K562 (cell line): ENCODE measurements around the gene CTDSP2. TPM values are rescaled to one million over a fixed set of nuclear protein-coding genes. Genes with fewer than 3 reads are reported as not detected.

Experiments used
- ATAC-seq: fragments of 200-7000 bp; cut with Tn5 transposase; 3 replicates; pipeline ENCODE4 v1.9.1; 2020; ENCODE audit warnings: moderate library complexity
- BruUV-seq: library from RNA; stranded (reverse); fragments of 400-500 nt; replicated peaks from 2 replicates; lab custom pipeline; 2021; lab: Mats Ljungman, UMichigan
- CTCF ChIA-PET: fragments of 300-600 bp; formaldehyde crosslinking; extraction: SDS; loops from one replicate; lab custom pipeline; 2021; ENCODE audit warnings: low intra/inter-chr PET ratio; lab: Yijun Ruan, JAX
- POLR2A ChIA-PET: fragments of 300-600, 350-650 bp; sonication (Branson Sonifier 250); formaldehyde crosslinking; extraction: SDS; loops from one replicate; lab custom pipeline; 2021; ENCODE audit warnings: antibody characterized with exemption, inconsistent platforms; lab: Yijun Ruan, JAX
- DNase-seq, 4 experiments: peaks; one replicate each; pipeline versions ENCODE4 v3.0.0 to v3.0.0-alpha.2; 2011 to 2018; ENCODE audit warnings: low spot score in 3 of 4, mixed read lengths in 3 of 4; ENCODE audit errors: extremely low read depth in 1 of 4
- FAIRE-seq: peaks from 2 replicates; lab custom pipeline; 2011; peaks lifted over from hg19 to GRCh38; lab: Jason Lieb, UNC
- H2AFZ ChIP-seq: 2 replicates; pipeline ENCODE4 v1.6.0; 2011; ENCODE audit warnings: low read depth, low read length, control low read depth, inconsistent platforms
- H3K27ac ChIP-seq: fragments of 200-600 bp; 3 replicates; pipeline ENCODE4 v1.8.0; 2011; ENCODE audit warnings: low read depth, mild to moderate bottlenecking, control low read depth, inconsistent platforms, low read length, moderate library complexity, mixed read lengths; ENCODE audit errors: extremely low read depth
- H3K27me3 ChIP-seq, 2 experiments: fragments of 300-600 bp in 1 of 2; 2 replicates in 1 of 2; 3 replicates in 1 of 2; pipeline versions ENCODE4 v1.6.0 to v1.8.0; 2011; ENCODE audit warnings: inconsistent platforms in 2 of 2, low read length in 2 of 2, mild to moderate bottlenecking in 1 of 2, mixed read lengths in 1 of 2, moderate library complexity in 1 of 2; ENCODE audit not compliant: control insufficient read depth in 2 of 2, insufficient read depth in 2 of 2
- H3K36me3 ChIP-seq: fragments of 300-600 bp; 3 replicates; pipeline ENCODE4 v1.8.0; 2011; ENCODE audit warnings: mild to moderate bottlenecking, low read length, inconsistent platforms; ENCODE audit not compliant: control insufficient read depth, insufficient read depth
- H3K4me1 ChIP-seq, 2 experiments: fragments of 200-600 bp in 1 of 2; replicated peaks in 1 of 2; 2 replicates in 1 of 2; 3 replicates in 1 of 2; pipeline versions ENCODE4 v1.5.1 to v1.8.0; 2011; ENCODE audit warnings: inconsistent platforms in 2 of 2, low read length in 2 of 2, mild to moderate bottlenecking in 1 of 2, mixed read lengths in 1 of 2, moderate library complexity in 1 of 2; ENCODE audit not compliant: control insufficient read depth in 2 of 2, insufficient read depth in 2 of 2
- H3K4me2 ChIP-seq: 2 replicates; pipeline ENCODE4 v1.6.1; 2011; ENCODE audit warnings: low read length, control low read depth, inconsistent platforms, mixed read lengths; ENCODE audit not compliant: insufficient read depth
- H3K4me3 ChIP-seq: fragments of 200-600 bp; sonication (generic), shearing (Covaris generic); 2 replicates; pipeline ENCODE4 v1.5.1; 2016; ENCODE audit warnings: control low read depth, inconsistent platforms
- H3K79me2 ChIP-seq: fragments of 200-600 bp; 3 replicates; pipeline ENCODE4 v1.8.0; 2011; ENCODE audit warnings: low read length, inconsistent platforms; ENCODE audit not compliant: control insufficient read depth, insufficient read depth
- H3K9ac ChIP-seq, 2 experiments: 2 replicates each; pipeline versions ENCODE4 v1.6.0 to v1.6.1; 2011; ENCODE audit warnings: low read depth in 2 of 2, low read length in 2 of 2, control low read depth in 1 of 2, inconsistent platforms in 1 of 2, mild to moderate bottlenecking in 1 of 2, mixed read lengths in 1 of 2; ENCODE audit not compliant: insufficient read depth in 1 of 2
- H3K9me1 ChIP-seq: one replicate; pipeline ENCODE4 v1.6.0; 2011; ENCODE audit warnings: inconsistent platforms, mild to moderate bottlenecking, low read length, moderate library complexity; ENCODE audit not compliant: control insufficient read depth, insufficient read depth
- H3K9me3 ChIP-seq: replicated peaks from 2 replicates; pipeline ENCODE4 v1.5.1; 2011; ENCODE audit warnings: low read depth, low read length, inconsistent platforms; ENCODE audit not compliant: control insufficient read depth, insufficient read depth
- H4K20me1 ChIP-seq: replicated peaks from 2 replicates; pipeline ENCODE4 v1.6.1; 2011; ENCODE audit warnings: low read length, inconsistent platforms, mixed read lengths; ENCODE audit not compliant: control insufficient read depth, insufficient read depth
- HNRNPH1 ChIP-seq: fragments of 200-400 bp; formaldehyde crosslinking; optimal IDR thresholded peaks from 2 replicates; pipeline ENCODE3; 2017; ENCODE audit warnings: low read depth, mild to moderate bottlenecking, low read length, moderate library complexity
- HNRNPK ChIP-seq: fragments of 200-400 bp; formaldehyde crosslinking; IDR thresholded peaks from one replicate; pipeline ENCODE4 v1.6.1; 2018; ENCODE audit warnings: mild to moderate bottlenecking, low read depth, low read length; ENCODE audit not compliant: poor library complexity, severe bottlenecking
- LEF1 ChIP-seq: fragments of 450-650 bp; IDR thresholded peaks from 2 replicates; pipeline ENCODE4 v1.6.1; 2016; ENCODE audit warnings: mild to moderate bottlenecking
- MEIS2 ChIP-seq: fragments of 450-650 bp; IDR thresholded peaks from 2 replicates; pipeline ENCODE4 v1.6.1; 2014; ENCODE audit warnings: mild to moderate bottlenecking; ENCODE audit not compliant: partially characterized antibody
- PATZ1 ChIP-seq: fragments of 250-450 bp; sonication (Bioruptor Pico); IDR thresholded peaks from 2 replicates; pipeline ENCODE4 v1.5.0; 2020; ENCODE audit warnings: mild to moderate bottlenecking, borderline replicate concordance
- PBX2 ChIP-seq, 2 experiments: IDR thresholded peaks in 1 of 2; conservative IDR thresholded peaks in 1 of 2; 2 replicates each; pipeline ENCODE4 v1.6.1; 2016; ENCODE audit warnings: low read depth in 2 of 2, mild to moderate bottlenecking in 1 of 2, missing compliant biosample characterization in 1 of 2, missing genetic modification characterization in 1 of 2, moderate library complexity in 1 of 2
- PKNOX1 ChIP-seq: fragments of 450-650 bp; IDR thresholded peaks from 2 replicates; pipeline ENCODE4 v1.6.1; 2016
- U2AF1 ChIP-seq: fragments of 200-400 bp; formaldehyde crosslinking; optimal IDR thresholded peaks from 2 replicates; pipeline ENCODE3; 2017; ENCODE audit warnings: mild to moderate bottlenecking, low read depth, low read length, moderate library complexity
- WGBS: fragments of 100-300 bp; shearing (Covaris generic); methylation state at CpG from one replicate; pipeline ENCODE4 v1.1.6; 2016; ENCODE audit warnings: low coverage, mixed read lengths; ENCODE audit not compliant: insufficient coverage; ENCODE audit errors: missing lambda C conversion rate; 5-methylcytosine and 5-hydroxymethylcytosine counted together
- in situ Hi-C: fragments of 300-500 bp; cut with MboI; formaldehyde crosslinking; loops from 4 replicates; pipeline ENCODE4 v1.15.0; 2018; ENCODE audit warnings: inconsistent platforms, mixed read lengths
- intact Hi-C: fragments of 100-400 bp; cut with micrococcal nuclease; formaldehyde crosslinking; loops from 2 replicates; pipeline ENCODE4 v1.14.2; 2022
- polyA plus RNA-seq, 8 experiments: library from polyadenylated mRNA; depleted of rRNA in 4 of 8; stranded (reverse) in 5 of 8; unstranded in 3 of 8; fragments of >200 nt; fragmentation: Nextera tagmentation in 2 of 8; fragmentation: Illumina TruSeq in 1 of 8; extraction: Ambion mirVana in 2 of 8; extraction: Trizol in 1 of 8; gene quantifications; 2 replicates each; pipeline versions ENCODE4 v1.2.1 to v1.2.3, GENCODE V29; 2011 to 2014; ENCODE audit warnings: inconsistent platforms in 1 of 8, missing spikeins in 1 of 8
- total RNA-seq, 7 experiments: library from RNA; depleted of rRNA in 6 of 7; stranded (reverse); fragments of >200 nt in 6 of 7; fragmentation: Illumina TruSeq in 2 of 7; extraction: Trizol in 2 of 7; gene quantifications; 2 replicates each; pipeline versions ENCODE4 v1.2.1 to v1.2.3, GENCODE V29; 2011 to 2021; ENCODE audit warnings: low replicate concordance in 1 of 7

Gene CTDSP2
- total and polyA plus RNA-seq, 9 of the 15 experiments (the other 6 are each of a cell fraction or from before 2014, with no cell fraction given): 20.4 to 108 (median 47.7) TPM

GRCh38 chr12:57883700-57884099 lies 37.2 kb upstream of the CTDSP2 start (continued):
- TF ChIP-seq HNRNPK: no peak
- no peak for TF ChIP-seq LEF1

GRCh38 chr12:57883057-57883456 lies 36.5 kb upstream of the CTDSP2 start:
- no peak for DNase-seq
- H2AFZ ChIP-seq: no peak overlapping the region
- TF ChIP-seq PKNOX1 (peak; percentile 83), HNRNPH1 (no peak), PATZ1 (no peak), PBX2 (CRISPR knock-in tag; IDR thresholded peaks at IDR 0.05; ENCODE audit: low read depth) (no peak), PBX2 (tag; conservative IDR thresholded peaks at IDR 0.05; ENCODE audit: low read depth) (peak; percentile 76), U2AF1 (no peak), MEIS2 (peak; percentile 84)
- TF ChIP-seq, all 486 proteins: peak for 3
- 0% methylated on average over 1 of the region's 1 CpG for WGBS
- H3K27ac ChIP-seq: no peak overlapping the region
- H3K36me3 ChIP-seq: no peaks in the 10 kb centered on the region
- no peak overlapping the region for H3K9ac ChIP-seq
- no peaks in the 10 kb centered on the region for H3K27me3 ChIP-seq
- H3K9me3 ChIP-seq: no peaks in the 10 kb centered on the region
- in situ Hi-C loops (no loop called here), intact Hi-C loops (no loop called here)
- H3K4me3 ChIP-seq: no peak overlapping the region
- H3K4me2 ChIP-seq: no peak overlapping the region
- peaks cover 2 to 4% of the 10 kb centered on the region in 2 experiments; a peak in 4 of 5 replicates for H3K4me1 ChIP-seq
- no peaks in the 10 kb centered on the region for H4K20me1 ChIP-seq
- H3K79me2 ChIP-seq: no peaks in the 10 kb centered on the region
- FAIRE-seq: no peak
- H3K9me1 ChIP-seq: no peaks in the 10 kb centered on the region
- POLR2A ChIA-PET: interaction anchor here (1.4 to 2.1 kb wide), 2 partner anchors 10 to 17 kb away, joined by 7 to 9 read pairs; no protein-coding TSS in a partner anchor
- no TSS peak for BruUV-seq
- ATAC-seq: no peak
- CTCF ChIA-PET: no interaction called here
